B cell (primary cell): ENCODE measurements around the gene SLC8A3. TPM values are rescaled to one million over a fixed set of nuclear protein-coding genes. Genes with fewer than 3 reads are reported as not detected.
"Not testable (repeated sequence)": the region's sequence is repeated elsewhere in the genome, so short reads cannot be mapped to it uniquely, and the experiment has no call there.

Experiments
- ATAC-seq: fragments of 200-7000 bp; cut with Tn5 transposase; one replicate; pipeline ENCODE4 v1.10.0; 2021; ENCODE audit warnings: low read depth, mild to moderate bottlenecking, moderate number of reproducible peaks, moderate library complexity
- CTCF ChIA-PET: fragments of 350-600 bp; sonication (Branson Sonifier 250); formaldehyde crosslinking; loops from one replicate; lab custom pipeline; 2021; ENCODE audit warnings: antibody characterized with exemption, inconsistent platforms; lab: Charles Lee
- POLR2A ChIA-PET: fragments of 350-600 bp; sonication (Branson Sonifier 250); formaldehyde crosslinking; loops from one replicate; lab custom pipeline; 2021; ENCODE audit warnings: antibody characterized with exemption; lab: Charles Lee
- DNase-seq: peaks from one replicate; pipeline ENCODE4 v3.0.0; 2013
- H2AFZ ChIP-seq: 2 replicates; pipeline ENCODE4 v1.6.1; 2012; ENCODE audit warnings: mild to moderate bottlenecking, low read depth, low read length; ENCODE audit not compliant: insufficient read depth, poor library complexity, severe bottlenecking
- H3K27ac ChIP-seq, 2 donors: 1 replicate in 1 of 2; 2 replicates in 1 of 2; pipeline ENCODE4 v1.5.1; 2012 to 2013; ENCODE audit warnings: low read length in 2 of 2, mild to moderate bottlenecking in 2 of 2, moderate library complexity in 1 of 2
- H3K27me3 ChIP-seq, 4 experiments: fragments of 200-600 bp in 1 of 4; sonication (generic) in 1 of 4; replicated peaks in 1 of 4; 1 replicate in 2 of 4; 2 replicates in 2 of 4; pipeline versions ENCODE4 v1.6.1 to v1.7.0; 2013 to 2016; ENCODE audit warnings: low read length in 3 of 4, mild to moderate bottlenecking in 2 of 4, mixed read lengths in 1 of 4, moderate library complexity in 1 of 4; ENCODE audit not compliant: insufficient read depth in 4 of 4, control insufficient read depth in 3 of 4; ENCODE audit errors: control extremely low read depth in 1 of 4
- H3K36me3 ChIP-seq, 2 experiments: replicated peaks in 1 of 2; 1 replicate in 1 of 2; 2 replicates in 1 of 2; pipeline versions ENCODE4 v1.6.1 to v1.7.1; 2013; ENCODE audit warnings: low read length in 1 of 2; ENCODE audit not compliant: insufficient read depth in 2 of 2, control insufficient read depth in 1 of 2; ENCODE audit errors: control extremely low read depth in 1 of 2, extremely low read depth in 1 of 2
- H3K4me1 ChIP-seq, 2 donors: fragments of 200-600 bp in 1 of 2; sonication (generic) in 1 of 2; 1 replicate in 1 of 2; 2 replicates in 1 of 2; pipeline versions ENCODE4 v1.5.1 to v1.6.1; 2013 to 2017; ENCODE audit warnings: low read length in 2 of 2; ENCODE audit not compliant: control insufficient read depth in 2 of 2, insufficient read depth in 2 of 2
- H3K4me2 ChIP-seq: replicated peaks from 2 replicates; pipeline ENCODE3; 2012; ENCODE audit warnings: mild to moderate bottlenecking, low read depth, low read length; ENCODE audit not compliant: poor library complexity, severe bottlenecking
- H3K4me3 ChIP-seq, 5 experiments: fragments of 200-600 bp in 1 of 5; sonication (generic) in 1 of 5; 1 replicate in 3 of 5; 2 replicates in 2 of 5; pipeline versions ENCODE4 v1.5.1 to v1.7.0; 2011 to 2016; ENCODE audit warnings: low read length in 4 of 5, mild to moderate bottlenecking in 4 of 5, low read depth in 2 of 5, control low read depth in 1 of 5, moderate library complexity in 1 of 5; ENCODE audit not compliant: insufficient read depth in 1 of 5; ENCODE audit errors: control extremely low read depth in 1 of 5, extremely low read depth in 1 of 5
- H3K79me2 ChIP-seq: fragments of 200-600 bp; sonication (generic); one replicate; pipeline ENCODE4 v1.6.0; 2016; ENCODE audit warnings: low read length; ENCODE audit not compliant: control insufficient read depth, insufficient read depth
- H3K9ac ChIP-seq: fragments of 200-600 bp; sonication (generic); 2 replicates; pipeline ENCODE4 v1.6.1; 2017; ENCODE audit warnings: mild to moderate bottlenecking, low read length, moderate library complexity
- H3K9me3 ChIP-seq, 3 donors: one replicate each; pipeline versions ENCODE4 v1.6.1 to v1.7.1; 2013; ENCODE audit warnings: low read length in 2 of 3; ENCODE audit not compliant: control insufficient read depth in 2 of 3, insufficient read depth in 1 of 3; ENCODE audit errors: control extremely low read depth in 1 of 3
- H4K20me1 ChIP-seq: 2 replicates; pipeline ENCODE4 v1.6.0; 2012; ENCODE audit warnings: mild to moderate bottlenecking, low read length; ENCODE audit not compliant: insufficient read depth, control insufficient read depth, poor library complexity, severe bottlenecking
- H3K27ac Mint-ChIP-seq: one replicate; pipeline ENCODE4 v1.8.0; 2021; ENCODE audit warnings: mixed read lengths
- H3K27me3 Mint-ChIP-seq: one replicate; pipeline ENCODE4 v1.8.0; 2021; ENCODE audit warnings: mixed read lengths
- H3K4me1 Mint-ChIP-seq: one replicate; pipeline ENCODE4 v1.8.0; 2021; ENCODE audit warnings: mixed read lengths
- H3K4me3 Mint-ChIP-seq: one replicate; pipeline ENCODE4 v1.8.0; 2021; ENCODE audit warnings: mixed read lengths
- H3K9me3 Mint-ChIP-seq: one replicate; pipeline ENCODE4 v1.8.0; 2022; ENCODE audit warnings: mixed read lengths; ENCODE audit not compliant: insufficient read depth
- WGBS: methylation state at CpG from one replicate; pipeline ENCODE4 v1.1.5; 2013; ENCODE audit warnings: missing lambda C conversion rate; ENCODE audit not compliant: insufficient coverage; 5-methylcytosine and 5-hydroxymethylcytosine counted together
- intact Hi-C: fragments of 100-400 bp; cut with micrococcal nuclease; formaldehyde crosslinking; loops from one replicate; pipeline ENCODE4 v1.10.0; 2022
- polyA plus RNA-seq: library from polyadenylated mRNA; depleted of rRNA; stranded (reverse); fragments of >200 nt; gene quantifications from 2 replicates; pipeline ENCODE4 v1.2.3, GENCODE V29; 2012
- total RNA-seq, 2 donors: library from RNA; stranded (reverse); fragments of 120-200 nt in 1 of 2; gene quantifications; 1 replicate in 1 of 2; 2 replicates in 1 of 2; pipeline versions ENCODE4 v1.2.3 to v1.2.4, GENCODE V29; 2013 to 2022

SLC8A3 gene
- total and polyA plus RNA-seq, 2 donors (not counting 1 experiment from before 2014, with no cell fraction given), result 0.07 to 0.09 TPM

GRCh38 chr14:70231756-70232544, 43.2 kb upstream of the SLC8A3 start:
- H3K27me3 ChIP-seq, H3K36me3 ChIP-seq, H3K4me3 ChIP-seq, intact Hi-C loops, ATAC-seq, CTCF ChIA-PET, H3K27ac ChIP-seq, H3K9ac ChIP-seq, H3K9me3 Mint-ChIP-seq, H3K4me1 ChIP-seq, H4K20me1 ChIP-seq, H3K27ac Mint-ChIP-seq, H3K4me3 Mint-ChIP-seq, H3K79me2 ChIP-seq, POLR2A ChIA-PET, H3K9me3 ChIP-seq, H3K4me2 ChIP-seq, H2AFZ ChIP-seq: not testable (repeated sequence)
- DNase-seq, result peak; percentile 37
- peaks cover 42% of the 10 kb centered on the region for H3K27me3 Mint-ChIP-seq
- WGBS, result 100% methylated on average over 6 of the region's 14 CpGs
- peaks cover 18% of the 10 kb centered on the region for H3K4me1 Mint-ChIP-seq

GRCh38 chr14:70229877-70230640, 41.3 kb upstream of the SLC8A3 start:
- intact Hi-C loops, H3K27me3 ChIP-seq, H3K9me3 ChIP-seq, H4K20me1 ChIP-seq, H3K36me3 ChIP-seq, H3K4me2 ChIP-seq, H2AFZ ChIP-seq, H3K79me2 ChIP-seq, DNase-seq, CTCF ChIA-PET, H3K27ac ChIP-seq, ATAC-seq, H3K4me3 ChIP-seq, POLR2A ChIA-PET, H3K27ac Mint-ChIP-seq, H3K9ac ChIP-seq, H3K4me3 Mint-ChIP-seq, H3K9me3 Mint-ChIP-seq, H3K4me1 ChIP-seq: not testable (repeated sequence)
- 76% methylated on average over 5 of the region's 9 CpGs for WGBS
- peaks cover 18% of the 10 kb centered on the region for H3K4me1 Mint-ChIP-seq
- peaks cover 40% of the 10 kb centered on the region for H3K27me3 Mint-ChIP-seq
